ENCODE results near the gene FOXJ2.

DNA sequence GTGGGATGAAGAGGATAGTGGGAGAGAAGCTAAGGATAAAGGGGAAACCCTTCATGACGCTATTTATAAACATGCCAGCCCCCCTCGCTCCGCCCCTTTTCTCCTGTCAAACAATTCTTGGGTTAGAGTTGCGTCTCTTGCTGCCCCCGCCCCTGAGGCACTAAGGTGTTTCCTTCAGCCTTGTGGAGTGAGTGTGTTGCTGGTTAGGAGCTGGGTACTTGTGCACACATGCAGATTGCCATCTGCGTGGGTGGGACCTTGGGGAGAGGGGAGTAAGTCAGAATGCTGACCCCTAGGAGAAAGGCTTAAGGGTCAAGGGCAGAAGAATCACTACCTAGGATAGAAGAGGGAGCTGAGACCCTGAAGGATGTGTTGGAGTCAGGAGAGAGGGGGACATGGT, 5.4 kb downstream of the FOXJ2 start:
- TF ChIP-seq, protein P1, sequence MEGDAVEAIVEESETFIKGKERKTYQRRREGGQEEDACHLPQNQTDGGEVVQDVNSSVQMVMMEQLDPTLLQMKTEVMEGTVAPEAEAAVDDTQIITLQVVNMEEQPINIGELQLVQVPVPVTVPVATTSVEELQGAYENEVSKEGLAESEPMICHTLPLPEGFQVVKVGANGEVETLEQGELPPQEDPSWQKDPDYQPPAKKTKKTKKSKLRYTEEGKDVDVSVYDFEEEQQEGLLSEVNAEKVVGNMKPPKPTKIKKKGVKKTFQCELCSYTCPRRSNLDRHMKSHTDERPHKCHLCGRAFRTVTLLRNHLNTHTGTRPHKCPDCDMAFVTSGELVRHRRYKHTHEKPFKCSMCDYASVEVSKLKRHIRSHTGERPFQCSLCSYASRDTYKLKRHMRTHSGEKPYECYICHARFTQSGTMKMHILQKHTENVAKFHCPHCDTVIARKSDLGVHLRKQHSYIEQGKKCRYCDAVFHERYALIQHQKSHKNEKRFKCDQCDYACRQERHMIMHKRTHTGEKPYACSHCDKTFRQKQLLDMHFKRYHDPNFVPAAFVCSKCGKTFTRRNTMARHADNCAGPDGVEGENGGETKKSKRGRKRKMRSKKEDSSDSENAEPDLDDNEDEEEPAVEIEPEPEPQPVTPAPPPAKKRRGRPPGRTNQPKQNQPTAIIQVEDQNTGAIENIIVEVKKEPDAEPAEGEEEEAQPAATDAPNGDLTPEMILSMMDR (IDR thresholded peaks at IDR 0.05; ENCODE audit: borderline replicate concordance, extremely low read depth, low read length, poor library complexity, severe bottlenecking) = no peak
- no peak for TF ChIP-seq EZH2 (IDR thresholded peaks at IDR 0.05; ENCODE audit: borderline replicate concordance, low read depth, low read length, severe bottlenecking)
